Measurements from ENCODE around the gene MAP1B.

MAP1B gene

DNA sequence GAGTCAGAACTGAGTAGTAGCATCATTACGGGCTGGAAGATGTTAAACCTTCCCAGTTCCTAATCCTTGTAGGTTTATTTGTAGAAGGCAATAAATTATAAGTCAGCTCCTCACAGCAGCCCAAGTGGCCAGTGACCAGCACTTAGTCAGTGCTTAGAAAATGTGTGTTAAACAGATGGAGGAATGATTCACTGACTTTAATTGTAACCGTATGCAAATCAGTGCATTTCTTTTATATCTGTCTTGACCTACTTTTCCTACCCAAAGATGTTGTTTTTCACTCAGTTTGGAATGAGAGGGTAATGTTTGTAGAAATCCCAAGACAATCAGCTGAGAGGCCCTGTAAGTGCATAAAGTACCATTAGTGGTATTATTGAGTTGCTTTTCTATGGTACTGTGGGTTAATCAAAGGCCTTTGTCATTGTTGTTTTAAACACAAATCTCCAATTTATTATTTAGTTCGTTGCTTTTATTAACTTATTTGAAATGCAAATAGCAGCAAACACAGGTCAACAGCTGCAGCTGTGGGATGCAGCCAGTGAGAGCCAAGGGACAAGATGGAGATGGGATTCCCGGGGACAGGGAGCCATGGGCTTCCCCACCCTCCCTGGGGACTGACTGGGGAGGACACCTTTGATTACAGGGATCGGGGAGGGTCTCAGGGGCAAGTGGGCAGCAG lies 49.8 kb downstream of the MAP1B start:
- DNase-seq (ENCODE audit: low read depth) = no peak
- TF ChIP-seq, protein P1, sequence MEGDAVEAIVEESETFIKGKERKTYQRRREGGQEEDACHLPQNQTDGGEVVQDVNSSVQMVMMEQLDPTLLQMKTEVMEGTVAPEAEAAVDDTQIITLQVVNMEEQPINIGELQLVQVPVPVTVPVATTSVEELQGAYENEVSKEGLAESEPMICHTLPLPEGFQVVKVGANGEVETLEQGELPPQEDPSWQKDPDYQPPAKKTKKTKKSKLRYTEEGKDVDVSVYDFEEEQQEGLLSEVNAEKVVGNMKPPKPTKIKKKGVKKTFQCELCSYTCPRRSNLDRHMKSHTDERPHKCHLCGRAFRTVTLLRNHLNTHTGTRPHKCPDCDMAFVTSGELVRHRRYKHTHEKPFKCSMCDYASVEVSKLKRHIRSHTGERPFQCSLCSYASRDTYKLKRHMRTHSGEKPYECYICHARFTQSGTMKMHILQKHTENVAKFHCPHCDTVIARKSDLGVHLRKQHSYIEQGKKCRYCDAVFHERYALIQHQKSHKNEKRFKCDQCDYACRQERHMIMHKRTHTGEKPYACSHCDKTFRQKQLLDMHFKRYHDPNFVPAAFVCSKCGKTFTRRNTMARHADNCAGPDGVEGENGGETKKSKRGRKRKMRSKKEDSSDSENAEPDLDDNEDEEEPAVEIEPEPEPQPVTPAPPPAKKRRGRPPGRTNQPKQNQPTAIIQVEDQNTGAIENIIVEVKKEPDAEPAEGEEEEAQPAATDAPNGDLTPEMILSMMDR (IDR thresholded peaks at IDR 0.05; ENCODE audit: low read length, missing control alignments) = no peak

DNA sequence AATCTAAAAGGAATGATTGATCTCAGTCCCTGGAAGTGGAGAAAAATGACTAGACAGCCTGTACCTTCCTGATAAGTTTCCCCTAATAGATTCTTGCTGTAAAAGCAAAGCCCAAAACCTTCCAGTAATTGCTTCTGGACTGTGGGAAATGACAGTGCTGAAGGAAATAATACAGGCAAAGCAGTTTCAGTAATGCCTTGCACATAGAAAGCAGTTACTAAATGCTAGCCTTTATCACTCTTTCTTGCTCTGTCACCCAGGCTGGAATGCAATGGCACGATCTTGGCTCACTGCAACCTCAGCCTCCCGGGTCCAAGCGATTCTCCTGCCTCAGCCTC lies 50.3 kb downstream of the MAP1B start:
- TF ChIP-seq, protein P1 (IDR thresholded peaks at IDR 0.05; ENCODE audit: low read length, missing control alignments) = no peak
- DNase-seq (ENCODE audit: low read depth) = no peak
- H3K4me3 ChIP-seq (replicated peaks; ENCODE audit: low read depth, low read length) = no peak overlapping the region

More for the DNA sequence above, 49.8 kb downstream of the MAP1B start:
- H3K4me3 ChIP-seq (replicated peaks; ENCODE audit: low read depth, low read length) = no peak overlapping the region

DNA sequence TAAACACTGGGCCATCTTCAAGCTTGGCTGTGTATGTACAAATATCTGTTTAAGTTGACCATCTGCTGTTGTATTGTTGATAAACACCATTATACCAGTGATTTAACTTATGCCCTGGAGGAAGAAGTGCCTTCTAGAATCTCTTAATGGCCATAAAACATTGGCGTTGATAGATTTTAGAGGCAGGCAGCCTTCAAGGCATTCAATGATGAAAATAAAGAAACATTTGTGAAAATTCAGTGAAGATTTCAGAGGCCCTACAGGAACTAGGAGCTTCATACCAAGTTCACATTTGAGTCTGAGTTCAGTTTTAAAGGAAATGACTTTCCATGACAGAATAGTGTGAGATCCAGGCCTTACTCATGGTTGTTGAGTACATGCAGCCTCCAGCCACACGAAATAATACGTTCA lies 52.2 kb downstream of the MAP1B start:
- DNase-seq (ENCODE audit: low read depth) = peak; percentile 38
- TF ChIP-seq, protein P1 (IDR thresholded peaks at IDR 0.05; ENCODE audit: low read length, missing control alignments) = no peak
- H3K4me3 ChIP-seq (replicated peaks; ENCODE audit: low read depth, low read length) = no peak overlapping the region

DNA sequence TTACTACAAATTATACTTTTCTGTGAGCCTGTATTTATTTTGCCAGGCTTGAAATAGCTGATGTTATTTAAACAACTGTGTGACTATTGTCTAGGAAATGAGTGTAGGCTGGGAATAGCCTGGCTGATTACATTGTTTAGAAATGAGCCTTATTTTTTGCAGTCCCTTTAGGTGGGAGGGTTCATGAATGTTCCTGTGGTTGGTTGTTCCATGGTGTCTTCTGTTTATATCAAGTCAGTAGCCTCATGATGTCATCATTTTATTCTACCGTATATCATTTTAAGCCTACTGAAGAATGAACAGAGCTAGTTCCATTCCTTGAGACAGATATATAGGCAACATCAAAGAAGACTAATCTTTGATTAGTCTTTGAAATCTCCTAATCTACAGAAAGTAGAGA lies 53.1 kb downstream of the MAP1B start:
- TF ChIP-seq, protein P1 (IDR thresholded peaks at IDR 0.05; ENCODE audit: low read length, missing control alignments) = no peak
- no peak overlapping the region for H3K4me3 ChIP-seq (replicated peaks; ENCODE audit: low read depth, low read length)
- DNase-seq (ENCODE audit: low read depth) = peak; percentile 91

DNA sequence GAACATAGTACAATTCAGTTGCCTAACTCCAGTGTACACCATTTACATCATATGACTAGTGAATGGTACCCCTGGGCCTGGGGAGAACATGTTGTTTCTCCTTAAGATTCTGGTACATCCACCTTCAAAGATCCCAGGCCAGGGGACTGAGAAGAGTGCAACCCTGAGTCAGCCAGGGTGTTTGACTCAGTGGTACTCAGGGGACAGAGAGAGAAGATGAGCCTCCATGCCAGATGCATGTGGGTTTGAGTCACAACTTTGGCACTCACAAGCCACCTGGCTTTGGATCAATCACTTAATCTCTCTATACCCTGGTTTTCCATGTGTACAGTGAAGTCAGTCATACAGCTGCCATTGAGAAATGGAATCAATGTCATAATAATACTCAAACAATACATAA lies 53.7 kb downstream of the MAP1B start:
- TF ChIP-seq, protein P1 (IDR thresholded peaks at IDR 0.05; ENCODE audit: low read length, missing control alignments) = no peak
- DNase-seq (ENCODE audit: low read depth) = no peak
- H3K4me3 ChIP-seq (replicated peaks; ENCODE audit: low read depth, low read length) = no peak overlapping the region

DNA sequence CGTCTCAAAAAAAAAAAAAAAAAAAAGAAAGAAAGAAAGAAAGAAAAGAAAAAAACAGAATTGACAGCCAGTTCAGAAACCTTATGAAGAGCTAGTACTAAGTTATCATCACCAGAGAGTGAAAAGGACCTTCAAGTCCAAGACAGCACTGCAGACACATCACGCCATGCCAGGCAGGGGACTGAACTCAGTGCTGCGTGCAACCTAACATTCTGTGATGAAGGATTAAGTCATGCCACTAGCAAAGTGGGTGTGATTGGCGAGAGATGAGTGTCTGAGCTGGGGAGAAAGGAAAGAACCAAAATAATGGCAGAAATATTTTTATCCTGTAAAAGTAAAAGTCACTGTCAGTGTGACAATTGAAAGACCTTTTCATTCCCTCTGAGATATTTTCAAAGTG lies 54.7 kb downstream of the MAP1B start:
- no peak for DNase-seq (ENCODE audit: low read depth)
- H3K4me3 ChIP-seq (replicated peaks; ENCODE audit: low read depth, low read length) = no peak overlapping the region
- TF ChIP-seq, protein P1 (IDR thresholded peaks at IDR 0.05; ENCODE audit: low read length, missing control alignments) = no peak

DNA sequence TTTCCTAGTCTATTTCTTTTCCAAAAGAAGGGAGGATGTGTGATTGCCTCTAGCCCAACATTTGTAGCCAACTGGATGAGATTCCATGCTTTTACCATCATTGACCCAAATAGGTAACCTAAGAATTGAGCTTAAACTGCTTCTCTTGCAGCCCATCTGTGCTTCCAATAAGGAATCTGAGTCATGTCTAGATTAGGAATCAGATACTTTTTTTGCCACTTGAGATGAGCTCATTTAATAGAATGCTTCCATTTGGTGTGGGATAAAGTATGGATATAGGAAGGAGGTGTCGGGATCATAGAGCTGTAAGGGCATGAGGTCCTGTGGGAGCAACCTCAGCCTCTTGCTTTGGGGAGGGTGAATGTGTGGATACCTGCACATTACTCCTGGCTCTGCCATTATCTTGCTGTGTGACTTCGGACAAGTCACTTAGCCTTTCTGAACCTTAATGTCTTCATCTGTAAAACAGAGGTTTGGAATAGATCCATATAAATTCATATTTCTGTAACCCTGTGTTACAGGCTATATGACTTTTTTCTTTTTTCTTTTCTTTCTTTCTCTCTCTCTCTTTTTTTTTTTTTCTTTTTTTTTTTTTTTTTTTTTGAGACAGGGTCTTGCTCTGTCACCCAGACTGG lies 56.2 kb downstream of the MAP1B start:
- TF ChIP-seq, protein P1 (IDR thresholded peaks at IDR 0.05; ENCODE audit: low read length, missing control alignments) = no peak
- no peak for DNase-seq (ENCODE audit: low read depth)
- H3K4me3 ChIP-seq (replicated peaks; ENCODE audit: low read depth, low read length) = no peak overlapping the region
